CD14-positive monocyte (primary cell): Measurements from ENCODE around the gene FBXW11. TPM values are rescaled to one million over a fixed set of nuclear protein-coding genes. Genes with fewer than 3 reads are reported as not detected.

Experiments
- DNase-seq, 3 donors: peaks; one replicate each; pipeline ENCODE4 v3.0.0-alpha.2; 2011 to 2022
- H2AFZ ChIP-seq: 2 replicates; pipeline ENCODE4 v1.6.0; 2012; ENCODE audit warnings: mild to moderate bottlenecking, low read depth, low read length, inconsistent platforms; ENCODE audit not compliant: insufficient read depth, poor library complexity, severe bottlenecking
- H3K27ac ChIP-seq, 2 donors: 1 replicate in 1 of 2; 2 replicates in 1 of 2; pipeline ENCODE4 v1.5.1; 2012 to 2013; ENCODE audit warnings: low read length in 2 of 2, control low read depth in 1 of 2, inconsistent platforms in 1 of 2, low read depth in 1 of 2, mild to moderate bottlenecking in 1 of 2
- H3K27me3 ChIP-seq, 2 donors: one replicate each; pipeline versions ENCODE4 v1.6.0 to v1.6.1; 2011 to 2013; ENCODE audit warnings: low read length in 2 of 2; ENCODE audit not compliant: control insufficient read depth in 2 of 2, insufficient read depth in 2 of 2
- H3K36me3 ChIP-seq, 2 donors: replicated peaks in 1 of 2; 1 replicate in 1 of 2; 2 replicates in 1 of 2; pipeline versions ENCODE4 v1.5.1 to v1.6.1; 2012 to 2013; ENCODE audit warnings: low read length in 2 of 2, control low read depth in 1 of 2, inconsistent platforms in 1 of 2, mild to moderate bottlenecking in 1 of 2; ENCODE audit not compliant: insufficient read depth in 2 of 2, control insufficient read depth in 1 of 2
- H3K4me1 ChIP-seq, 2 donors: 1 replicate in 1 of 2; 2 replicates in 1 of 2; pipeline versions ENCODE4 v1.5.1 to v1.6.1; 2012 to 2013; ENCODE audit warnings: low read length in 2 of 2, control low read depth in 1 of 2, inconsistent platforms in 1 of 2, mild to moderate bottlenecking in 1 of 2, moderate library complexity in 1 of 2; ENCODE audit not compliant: insufficient read depth in 2 of 2, control insufficient read depth in 1 of 2
- H3K4me2 ChIP-seq: replicated peaks from 2 replicates; pipeline ENCODE3; 2012; ENCODE audit warnings: low read length, moderate library complexity, mild to moderate bottlenecking; ENCODE audit not compliant: poor library complexity, severe bottlenecking; ENCODE audit errors: extremely low read depth
- H3K4me3 ChIP-seq, 3 experiments: fragments of 200-600 bp in 1 of 3; sonication (generic) in 1 of 3; replicated peaks in 1 of 3; 1 replicate in 2 of 3; 2 replicates in 1 of 3; pipeline ENCODE4 v1.5.1; 2011 to 2013; ENCODE audit warnings: low read length in 3 of 3, mild to moderate bottlenecking in 3 of 3, control low read depth in 2 of 3, low read depth in 2 of 3, inconsistent platforms in 1 of 3, moderate library complexity in 1 of 3
- H3K79me2 ChIP-seq: 2 replicates; pipeline ENCODE4 v1.6.0; 2012; ENCODE audit warnings: mild to moderate bottlenecking, control low read depth, inconsistent platforms, low read length, moderate library complexity; ENCODE audit not compliant: insufficient read depth
- H3K9ac ChIP-seq: 2 replicates; pipeline ENCODE4 v1.6.0; 2017; ENCODE audit warnings: low read length, mild to moderate bottlenecking; ENCODE audit not compliant: insufficient read depth, poor library complexity, severe bottlenecking
- H3K9me3 ChIP-seq, 2 donors: replicated peaks in 1 of 2; 1 replicate in 1 of 2; 2 replicates in 1 of 2; pipeline versions ENCODE4 v1.5.1 to v1.6.1; 2012 to 2013; ENCODE audit warnings: low read length in 2 of 2, control low read depth in 1 of 2; ENCODE audit not compliant: control insufficient read depth in 1 of 2, insufficient read depth in 1 of 2
- H4K20me1 ChIP-seq: 2 replicates; pipeline ENCODE4 v1.6.0; 2012; ENCODE audit warnings: mild to moderate bottlenecking, low read length, control low read depth, moderate library complexity; ENCODE audit not compliant: insufficient read depth
- H3K27ac Mint-ChIP-seq, 7 donors: one replicate each; pipeline ENCODE4 v1.8.0; 2020; ENCODE audit warnings: mild to moderate bottlenecking in 7 of 7, mixed read lengths in 7 of 7, moderate library complexity in 6 of 7, inconsistent platforms in 2 of 7
- H3K27me3 Mint-ChIP-seq, 3 donors: one replicate each; pipeline ENCODE4 v1.8.0; 2021 to 2022; ENCODE audit warnings: low read depth in 3 of 3, mild to moderate bottlenecking in 3 of 3, mixed read lengths in 3 of 3, moderate library complexity in 3 of 3, inconsistent platforms in 1 of 3
- H3K36me3 Mint-ChIP-seq, 2 donors: one replicate each; pipeline ENCODE4 v1.8.0; 2020; ENCODE audit warnings: mixed read lengths in 2 of 2, inconsistent platforms in 1 of 2, mild to moderate bottlenecking in 1 of 2
- H3K4me1 Mint-ChIP-seq: one replicate; pipeline ENCODE4 v1.8.0; 2020; ENCODE audit warnings: mild to moderate bottlenecking, mixed read lengths
- H3K4me3 Mint-ChIP-seq, 2 donors: one replicate each; pipeline ENCODE4 v1.8.0; 2020; ENCODE audit warnings: mild to moderate bottlenecking in 2 of 2, mixed read lengths in 2 of 2, moderate library complexity in 1 of 2
- H3K9me3 Mint-ChIP-seq, 7 donors: one replicate each; pipeline ENCODE4 v1.8.0; 2020 to 2022; ENCODE audit warnings: mixed read lengths in 7 of 7, mild to moderate bottlenecking in 6 of 7, moderate library complexity in 6 of 7, inconsistent platforms in 2 of 7
- CTCF ChIP-seq: fragments of 200-600 bp; IDR thresholded peaks from one replicate; pipeline ENCODE4 v1.8.0; 2022; ENCODE audit warnings: antibody characterized with exemption, mild to moderate bottlenecking
- WGBS: methylation state at CpG from one replicate; pipeline ENCODE4 v1.1.5; 2013; ENCODE audit warnings: missing lambda C conversion rate; ENCODE audit not compliant: insufficient coverage; 5-methylcytosine and 5-hydroxymethylcytosine counted together
- intact Hi-C, 2 donors: fragments of 100-400 bp; cut with micrococcal nuclease; formaldehyde crosslinking; loops; one replicate each; pipeline versions ENCODE4 v1.15.0 to v1.15.1; 2023
- polyA plus RNA-seq, 3 donors: library from polyadenylated mRNA; depleted of rRNA in 1 of 3; unstranded in 2 of 3; stranded (reverse) in 1 of 3; fragments of 300-500 nt in 2 of 3; fragments of >200 nt in 1 of 3; fragmentation: Illumina TruSeq in 2 of 3; gene quantifications; 1 replicate in 2 of 3; 2 replicates in 1 of 3; pipeline ENCODE4 v1.2.3, GENCODE V29; 2012 to 2021

The FBXW11 gene
- polyA plus RNA-seq, 3 donors, result 15.0 to 24.5 (median 18.2) TPM

GRCh38 chr5:172005708-172006320 is 624 bp downstream of the FBXW11 start:
- peak overlapping the region; percentile 86 to 98 for H3K4me3 Mint-ChIP-seq
- Histone ChIP-seq H3K4me3 (peak overlapping the region; percentile 61 to 100 (median 93)), H3K4me1 (peaks cover 42 to 51% of the 10 kb centered on the region in 2 donors), H3K36me3 (no peaks in the 10 kb centered on the region), H4K20me1 (peaks cover 38% of the 10 kb centered on the region), H3K27ac (peak overlapping the region; percentile 92 to 97), H3K4me2 (peak overlapping the region; percentile 89), H3K79me2 (peaks cover 68% of the 10 kb centered on the region), H2AFZ (peak overlapping the region; percentile 99), H3K9me3 (no peaks in the 10 kb centered on the region), H3K9ac (peak overlapping the region; percentile 94), H3K27me3 (no peaks in the 10 kb centered on the region)
- 1% methylated on average over 23 of the region's 34 CpGs for WGBS
- H3K4me1 Mint-ChIP-seq, result peaks cover 48% of the 10 kb centered on the region
- H3K9me3 Mint-ChIP-seq, result peaks cover 0 to 2% (median 0%) of the 10 kb centered on the region in 7 donors
- H3K27ac Mint-ChIP-seq, result peak overlapping the region; percentile 87 to 98 (median 95)
- intact Hi-C loops, result loop anchor here (5.0 to 10.0 kb wide), 3 partner anchors 99 to 619 kb away; partner anchors contain the start of genes NPM1 (in 1 of the 2) and UBTD2 (in 1 of the 2)
- no peak for TF ChIP-seq CTCF
- no peaks in the 10 kb centered on the region for H3K36me3 Mint-ChIP-seq
- no peaks in the 10 kb centered on the region for H3K27me3 Mint-ChIP-seq
- peak in 1 of 3 donors; percentile 17 for DNase-seq

GRCh38 chr5:172004824-172005237 is 1.6 kb downstream of the FBXW11 start:
- H3K4me3 ChIP-seq, result peak overlapping the region; percentile 61 to 100 (median 93)
- peaks cover 0 to 2% (median 0%) of the 10 kb centered on the region in 7 donors for H3K9me3 Mint-ChIP-seq
- peak overlapping the region; percentile 86 to 98 for H3K4me3 Mint-ChIP-seq
- peak overlapping the region; percentile 99 for H2AFZ ChIP-seq
- H3K9ac ChIP-seq, result peak overlapping the region; percentile 94
- intact Hi-C loops, result loop anchor here (5.0 to 10.0 kb wide), 3 partner anchors 100 to 618 kb away; partner anchors contain the start of genes NPM1 (in 1 of the 2) and UBTD2 (in 1 of the 2)
- H3K4me2 ChIP-seq, result peak overlapping the region; percentile 89
- peak overlapping the region; percentile 87 to 98 (median 95) for H3K27ac Mint-ChIP-seq
- TF ChIP-seq CTCF, result no peak
- H3K27me3 ChIP-seq, result no peaks in the 10 kb centered on the region
- no peaks in the 10 kb centered on the region for H3K36me3 Mint-ChIP-seq
- peaks cover 51 to 61% of the 10 kb centered on the region in 2 donors for H3K4me1 ChIP-seq
- WGBS, result 14% methylated on average over 2 of the region's 3 CpGs
- H3K79me2 ChIP-seq, result peaks cover 78% of the 10 kb centered on the region
- peaks cover 56% of the 10 kb centered on the region for H3K4me1 Mint-ChIP-seq
- no peaks in the 10 kb centered on the region for H3K9me3 ChIP-seq
- H4K20me1 ChIP-seq, result peaks cover 48% of the 10 kb centered on the region
- peak overlapping the region in 1 of 2 donors; percentile 97 for H3K27ac ChIP-seq
- peak; percentile 49 to 54 (median 50) for DNase-seq
- H3K36me3 ChIP-seq, result no peaks in the 10 kb centered on the region
- no peaks in the 10 kb centered on the region for H3K27me3 Mint-ChIP-seq
